ENCODE data around the gene ICOS. TPM values are rescaled to one million over a fixed set of nuclear protein-coding genes. Genes with fewer than 3 reads are reported as not detected.

The ICOS gene
- total and polyA plus RNA-seq, 10 of the 15 experiments (the other 5 are each of a cell fraction or from before 2014, with no cell fraction given) = 0.47 to 36.0 (median 0.87) TPM

DNA sequence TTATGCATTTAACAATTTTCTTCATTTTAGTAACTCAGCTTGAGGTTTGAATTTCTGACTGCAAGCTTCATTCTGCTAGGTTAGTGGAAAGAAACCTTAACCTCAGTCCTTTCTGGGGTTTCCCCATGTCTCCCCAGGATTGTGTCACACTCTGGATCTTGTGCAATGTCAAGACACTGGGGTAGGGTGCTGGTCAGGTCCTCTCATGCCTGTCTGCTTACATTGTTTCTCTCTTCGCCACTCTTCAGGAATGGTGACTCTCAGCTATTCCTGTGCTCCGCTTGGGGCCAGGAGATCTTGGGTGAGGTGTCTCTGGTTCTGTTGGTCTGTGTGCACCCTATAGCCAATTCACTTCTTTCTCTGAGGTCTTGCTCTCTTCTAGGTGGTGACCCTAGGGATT lies 45.1 kb upstream of the ICOS start (continued):
- TF ChIP-seq E2F8 (IDR thresholded peaks at IDR 0.05; ENCODE audit: low read depth, partially characterized antibody) (no peak), RELA (IDR thresholded peaks at IDR 0.05; ENCODE audit: borderline replicate concordance, partially characterized antibody) (no peak), RAD51 (IDR thresholded peaks at IDR 0.05) (no peak), BMI1 (IDR thresholded peaks at IDR 0.05; ENCODE audit: borderline replicate concordance) (no peak), TCF12 (IDR thresholded peaks at IDR 0.05; ENCODE audit: low read depth, low read length) (no peak), MXI1 (IDR thresholded peaks at IDR 0.05; ENCODE audit: low read depth, low read length) (no peak)
- TF ChIP-seq, protein P1, sequence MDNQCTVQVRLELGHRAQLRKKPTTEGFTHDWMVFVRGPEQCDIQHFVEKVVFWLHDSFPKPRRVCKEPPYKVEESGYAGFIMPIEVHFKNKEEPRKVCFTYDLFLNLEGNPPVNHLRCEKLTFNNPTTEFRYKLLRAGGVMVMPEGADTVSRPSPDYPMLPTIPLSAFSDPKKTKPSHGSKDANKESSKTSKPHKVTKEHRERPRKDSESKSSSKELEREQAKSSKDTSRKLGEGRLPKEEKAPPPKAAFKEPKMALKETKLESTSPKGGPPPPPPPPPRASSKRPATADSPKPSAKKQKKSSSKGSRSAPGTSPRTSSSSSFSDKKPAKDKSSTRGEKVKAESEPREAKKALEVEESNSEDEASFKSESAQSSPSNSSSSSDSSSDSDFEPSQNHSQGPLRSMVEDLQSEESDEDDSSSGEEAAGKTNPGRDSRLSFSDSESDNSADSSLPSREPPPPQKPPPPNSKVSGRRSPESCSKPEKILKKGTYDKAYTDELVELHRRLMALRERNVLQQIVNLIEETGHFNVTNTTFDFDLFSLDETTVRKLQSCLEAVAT (IDR thresholded peaks at IDR 0.05) = no peak
- TF ChIP-seq, protein P2, sequence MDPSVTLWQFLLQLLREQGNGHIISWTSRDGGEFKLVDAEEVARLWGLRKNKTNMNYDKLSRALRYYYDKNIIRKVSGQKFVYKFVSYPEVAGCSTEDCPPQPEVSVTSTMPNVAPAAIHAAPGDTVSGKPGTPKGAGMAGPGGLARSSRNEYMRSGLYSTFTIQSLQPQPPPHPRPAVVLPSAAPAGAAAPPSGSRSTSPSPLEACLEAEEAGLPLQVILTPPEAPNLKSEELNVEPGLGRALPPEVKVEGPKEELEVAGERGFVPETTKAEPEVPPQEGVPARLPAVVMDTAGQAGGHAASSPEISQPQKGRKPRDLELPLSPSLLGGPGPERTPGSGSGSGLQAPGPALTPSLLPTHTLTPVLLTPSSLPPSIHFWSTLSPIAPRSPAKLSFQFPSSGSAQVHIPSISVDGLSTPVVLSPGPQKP (IDR thresholded peaks at IDR 0.05; ENCODE audit: low read depth, low read length) = no peak

Measured in GM12878 (cell line).